Neural cell (in vitro differentiated cells): ENCODE results near the gene SLC24A3. TPM values are rescaled to one million over a fixed set of nuclear protein-coding genes. Genes with fewer than 3 reads are reported as not detected.

Experiments
- H2AFZ ChIP-seq: fragments of 200-600, 300-800 bp; sonication (generic), shearing (Covaris generic); 2 replicates; pipeline ENCODE4 v1.6.0; 2014; ENCODE audit warnings: low read depth, mild to moderate bottlenecking, antibody characterized with exemption, low read length, moderate library complexity
- H3F3A ChIP-seq: fragments of 200-600 bp; shearing (Covaris generic); 2 replicates; pipeline ENCODE4 v1.6.1; 2016; ENCODE audit warnings: mild to moderate bottlenecking, moderate library complexity, mixed read lengths, antibody characterized with exemption, low read length; ENCODE audit not compliant: insufficient read depth, poor library complexity, severe bottlenecking
- H3K27ac ChIP-seq: fragments of 200-600, 300-800 bp; sonication (generic), shearing (Covaris generic); 2 replicates; pipeline ENCODE4 v1.5.1; 2014; ENCODE audit warnings: mild to moderate bottlenecking, low read length, moderate library complexity
- H3K27me3 ChIP-seq: fragments of 300-800, 200-600 bp; sonication (generic), shearing (Covaris generic); 2 replicates; pipeline ENCODE4 v1.6.0; 2014; ENCODE audit warnings: mild to moderate bottlenecking, low read depth, low read length, moderate library complexity; ENCODE audit not compliant: insufficient read depth
- H3K36me3 ChIP-seq: fragments of 300-800, 200-600 bp; sonication (generic), shearing (Covaris generic); 2 replicates; pipeline ENCODE4 v1.5.1; 2014; ENCODE audit warnings: mild to moderate bottlenecking, antibody characterized with exemption, low read length, moderate library complexity; ENCODE audit not compliant: insufficient read depth
- H3K4me2 ChIP-seq: fragments of 300-800, 200-600 bp; sonication (generic), shearing (Covaris generic); 2 replicates; pipeline ENCODE4 v1.6.0; 2014; ENCODE audit warnings: mild to moderate bottlenecking, low read length
- H3K4me3 ChIP-seq: fragments of 300-800, 200-600 bp; sonication (generic), shearing (Covaris generic); 2 replicates; pipeline ENCODE4 v1.5.1; 2014; ENCODE audit warnings: mild to moderate bottlenecking, low read length, moderate library complexity
- H3K79me2 ChIP-seq: fragments of 200-600 bp; shearing (Covaris generic); replicated peaks from 2 replicates; pipeline ENCODE4 v1.6.0; 2014; ENCODE audit warnings: mild to moderate bottlenecking, low read length, moderate library complexity; ENCODE audit not compliant: insufficient read depth
- H3K9ac ChIP-seq: fragments of 300-800, 200-600 bp; sonication (generic), shearing (Covaris generic); 2 replicates; pipeline ENCODE4 v1.6.1; 2016; ENCODE audit warnings: mild to moderate bottlenecking, low read length, mixed read lengths
- H3K9me2 ChIP-seq: fragments of 200-600 bp; shearing (Covaris generic); 2 replicates; pipeline ENCODE4 v1.6.1; 2016; ENCODE audit warnings: mild to moderate bottlenecking, low read length, mixed read lengths; ENCODE audit not compliant: insufficient read depth
- H3K9me3 ChIP-seq: fragments of 200-600, 300-800 bp; sonication (generic), shearing (Covaris generic); 2 replicates; pipeline ENCODE4 v1.6.1; 2016; ENCODE audit warnings: mild to moderate bottlenecking, mixed run types, low read length, moderate library complexity, mixed read lengths
- H4K20me1 ChIP-seq: fragments of 200-600 bp; shearing (Covaris generic); 2 replicates; pipeline ENCODE4 v1.6.1; 2016; ENCODE audit warnings: mild to moderate bottlenecking, mixed run types; ENCODE audit not compliant: insufficient read depth
- EP300 ChIP-seq: fragments of 450-650 bp; conservative IDR thresholded peaks from 2 replicates; pipeline ENCODE4 v1.6.1; 2014; ENCODE audit warnings: antibody characterized with exemption, mild to moderate bottlenecking, moderate library complexity; ENCODE audit not compliant: poor library complexity, severe bottlenecking
- EZH2 ChIP-seq: fragments of 200-600, 300-800 bp; shearing (Covaris generic), sonication (generic); IDR thresholded peaks from 2 replicates; pipeline ENCODE4 v1.6.1; 2014; ENCODE audit warnings: antibody characterized with exemption, low read length, borderline replicate concordance, mild to moderate bottlenecking; ENCODE audit not compliant: insufficient read depth, poor library complexity, severe bottlenecking
- MXI1 ChIP-seq: fragments of 450-650 bp; conservative IDR thresholded peaks from 2 replicates; pipeline ENCODE4 v1.6.1; 2014; ENCODE audit warnings: antibody characterized with exemption, mild to moderate bottlenecking; ENCODE audit not compliant: poor library complexity, severe bottlenecking
- POLR2AphosphoS5 ChIP-seq: IDR thresholded peaks from 2 replicates; pipeline ENCODE4 v1.6.1; 2012
- RAD21 ChIP-seq: fragments of 450-650 bp; conservative IDR thresholded peaks from 2 replicates; pipeline ENCODE4 v1.6.1; 2014; ENCODE audit warnings: antibody characterized with exemption, mild to moderate bottlenecking, moderate library complexity
- REST ChIP-seq: IDR thresholded peaks from 2 replicates; pipeline ENCODE4 v1.6.1; 2012; ENCODE audit warnings: borderline replicate concordance
- SMC3 ChIP-seq: fragments of 450-650 bp; conservative IDR thresholded peaks from 2 replicates; pipeline ENCODE4 v1.6.1; 2014; ENCODE audit warnings: antibody characterized with exemption, mild to moderate bottlenecking, moderate library complexity; ENCODE audit not compliant: poor library complexity
- TAF1 ChIP-seq: IDR thresholded peaks from 2 replicates; pipeline ENCODE4 v1.6.1; 2012; ENCODE audit warnings: low read depth
- polyA plus RNA-seq: library from polyadenylated mRNA; depleted of rRNA; stranded (reverse); fragments of >200 nt; gene quantifications from 2 replicates; pipeline ENCODE4 v1.2.3, GENCODE V29; 2014
- TF ChIP-seq, protein P1 (sequence below): fragments of 450-650 bp; IDR thresholded peaks from 2 replicates; pipeline ENCODE4 v1.5.1; 2014; ENCODE audit warnings: antibody characterized with exemption, mild to moderate bottlenecking, moderate library complexity; ENCODE audit not compliant: poor library complexity, severe bottlenecking

SLC24A3 gene
- polyA plus RNA-seq, 1 donor from 2014 or later: 6.5 TPM

GRCh38 chr20:19487420-19487819, 275.0 kb downstream of the SLC24A3 start:
- Histone ChIP-seq H3K9me2 (no peaks in the 10 kb centered on the region), H3K9ac (no peak overlapping the region), H3K4me2 (no peak overlapping the region), H4K20me1 (no peaks in the 10 kb centered on the region), H3K27me3 (no peaks in the 10 kb centered on the region), H3K9me3 (no peaks in the 10 kb centered on the region), H3K36me3 (no peaks in the 10 kb centered on the region), H3K79me2 (no peaks in the 10 kb centered on the region), H3K4me3 (no peak overlapping the region), H3K27ac (no peak overlapping the region), H3F3A (no peaks in the 10 kb centered on the region), H2AFZ (no peak overlapping the region)
- TF ChIP-seq, protein P1, sequence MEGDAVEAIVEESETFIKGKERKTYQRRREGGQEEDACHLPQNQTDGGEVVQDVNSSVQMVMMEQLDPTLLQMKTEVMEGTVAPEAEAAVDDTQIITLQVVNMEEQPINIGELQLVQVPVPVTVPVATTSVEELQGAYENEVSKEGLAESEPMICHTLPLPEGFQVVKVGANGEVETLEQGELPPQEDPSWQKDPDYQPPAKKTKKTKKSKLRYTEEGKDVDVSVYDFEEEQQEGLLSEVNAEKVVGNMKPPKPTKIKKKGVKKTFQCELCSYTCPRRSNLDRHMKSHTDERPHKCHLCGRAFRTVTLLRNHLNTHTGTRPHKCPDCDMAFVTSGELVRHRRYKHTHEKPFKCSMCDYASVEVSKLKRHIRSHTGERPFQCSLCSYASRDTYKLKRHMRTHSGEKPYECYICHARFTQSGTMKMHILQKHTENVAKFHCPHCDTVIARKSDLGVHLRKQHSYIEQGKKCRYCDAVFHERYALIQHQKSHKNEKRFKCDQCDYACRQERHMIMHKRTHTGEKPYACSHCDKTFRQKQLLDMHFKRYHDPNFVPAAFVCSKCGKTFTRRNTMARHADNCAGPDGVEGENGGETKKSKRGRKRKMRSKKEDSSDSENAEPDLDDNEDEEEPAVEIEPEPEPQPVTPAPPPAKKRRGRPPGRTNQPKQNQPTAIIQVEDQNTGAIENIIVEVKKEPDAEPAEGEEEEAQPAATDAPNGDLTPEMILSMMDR: no peak
- TF ChIP-seq RAD21 (no peak), TAF1 (no peak), REST (no peak), MXI1 (no peak), POLR2AphosphoS5 (no peak)

DNA sequence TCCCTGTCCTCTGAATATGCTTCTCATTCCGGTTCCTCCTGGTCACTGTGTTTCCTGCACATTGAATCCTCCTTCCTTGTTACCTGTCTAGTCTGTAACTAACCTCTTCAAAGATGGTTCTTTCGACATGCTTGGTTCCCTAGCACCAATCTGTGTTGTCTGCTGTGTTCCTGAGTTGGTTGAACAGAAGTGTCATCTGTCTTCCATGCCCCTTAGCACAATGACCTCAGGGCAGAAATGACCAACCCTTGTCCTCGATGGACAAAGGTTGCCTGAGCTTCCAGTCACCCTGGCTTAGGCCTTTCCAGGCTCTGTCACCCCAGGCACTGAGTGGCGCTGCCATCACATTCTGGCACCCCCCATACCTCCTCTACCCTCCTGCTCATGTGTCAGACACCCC, 278.8 kb downstream of the SLC24A3 start:
- peak overlapping the region; percentile 83 for H3K27ac ChIP-seq
- no peak overlapping the region for H3K9ac ChIP-seq

More for the DNA sequence above, 278.8 kb downstream of the SLC24A3 start:
- H3K9me2 ChIP-seq: no peaks in the 10 kb centered on the region
- H3K4me2 ChIP-seq: no peak overlapping the region
- H4K20me1 ChIP-seq: no peaks in the 10 kb centered on the region
- no peaks in the 10 kb centered on the region for H3K36me3 ChIP-seq
- no peak for TF ChIP-seq SMC3
- TF ChIP-seq RAD21: no peak
- no peak for TF ChIP-seq EZH2
- no peak for TF ChIP-seq REST
- no peak for TF ChIP-seq EP300
- TF ChIP-seq TAF1: no peak
- no peak for TF ChIP-seq MXI1
- TF ChIP-seq, protein P1: no peak
- TF ChIP-seq POLR2AphosphoS5: no peak
- H2AFZ ChIP-seq: no peak overlapping the region
- no peaks in the 10 kb centered on the region for H3K79me2 ChIP-seq
- no peaks in the 10 kb centered on the region for H3K27me3 ChIP-seq
- no peaks in the 10 kb centered on the region for H3F3A ChIP-seq
- no peak overlapping the region for H3K4me3 ChIP-seq
- no peaks in the 10 kb centered on the region for H3K9me3 ChIP-seq
